ENCODE measurements around the gene S100Z.
A peak's percentile ranks its signal among the peaks of the same experiment; 100 is the strongest.

S100Z gene

GRCh38 chr5:76816110-76816831, 33.5 kb upstream of the S100Z start:
- Histone ChIP-seq H3K4me3 (ENCODE audit: low read depth, low read length) (no peak overlapping the region), H3K27ac (ENCODE audit: extremely low read depth, low read depth, low read length) (no peak overlapping the region), H3K4me1 (ENCODE audit: control insufficient read depth, insufficient read depth, low read length) (peaks cover 4% of the 10 kb centered on the region), H3K36me3 (ENCODE audit: control insufficient read depth in 2 of 2, insufficient read depth in 1 of 2, low read length in 2 of 2) (no peaks in the 10 kb centered on the region), H3K9me3 (ENCODE audit: control insufficient read depth, insufficient read depth, low read depth, low read length) (no peaks in the 10 kb centered on the region)
- ChIA-PET POLR2A (interaction anchor here (1.0 kb wide), 1 partner anchor 26 kb away, joined by 4 read pairs; no protein-coding TSS in a partner anchor), CTCF (interaction anchor here (0.6 to 2.2 kb wide), 8 partner anchors 9 to 176 kb away, joined by 3 to 22 read pairs (median 4); no protein-coding TSS in a partner anchor)
- TF ChIP-seq INSM2 (tag by site-specific recombination; IDR thresholded peaks at IDR 0.05), result no peak
- no peak for TF ChIP-seq ZNF830 (tag by site-specific recombination; IDR thresholded peaks at IDR 0.05; ENCODE audit: low read depth)
- no peak for TF ChIP-seq PRDM1 (tag by site-specific recombination; IDR thresholded peaks at IDR 0.05)
- TF ChIP-seq ZXDB (tag by site-specific recombination; IDR thresholded peaks at IDR 0.05), result no peak
- TF ChIP-seq ZNF16 (tag by site-specific recombination; IDR thresholded peaks at IDR 0.05; ENCODE audit: low read depth), result no peak
- no peak for TF ChIP-seq ZNF585B (tag by site-specific recombination; IDR thresholded peaks at IDR 0.05)
- TF ChIP-seq TCF7L2 (IDR thresholded peaks at IDR 0.05; ENCODE audit: borderline replicate concordance, low read depth, low read length), result no peak
- TF ChIP-seq ZNF24 (tag by site-specific recombination; IDR thresholded peaks at IDR 0.05), result no peak
- TF ChIP-seq ZNF169 (tag by site-specific recombination; IDR thresholded peaks at IDR 0.05), result no peak
- TF ChIP-seq ZNF549 (tag by site-specific recombination; IDR thresholded peaks at IDR 0.05), result no peak
- TF ChIP-seq ZNF521 (tag by site-specific recombination; IDR thresholded peaks at IDR 0.05), result no peak
- no peak for TF ChIP-seq ZNF202 (tag by site-specific recombination; IDR thresholded peaks at IDR 0.05; ENCODE audit: borderline replicate concordance)
- TF ChIP-seq ZEB2 (tag by site-specific recombination; IDR thresholded peaks at IDR 0.05), result no peak
- TF ChIP-seq HOXC10 (CRISPR knock-in tag; IDR thresholded peaks at IDR 0.05), result no peak
- no peak for TF ChIP-seq ZNF280C (tag by site-specific recombination; IDR thresholded peaks at IDR 0.05)
- TF ChIP-seq ZNF664 (tag by site-specific recombination; IDR thresholded peaks at IDR 0.05), result no peak

GRCh38 chr5:76818844-76819831, 30.7 kb upstream of the S100Z start, which contains the start of gene F2RL1:
Gene F2RL1 (plus strand): TSS chr5:76819030. CDS start chr5:76819183, 153 bp downstream.
- H3K36me3 ChIP-seq (ENCODE audit: control insufficient read depth in 2 of 2, insufficient read depth in 1 of 2, low read length in 2 of 2), result no peaks in the 10 kb centered on the region; a peak in 1 of 3 replicates
- H3K27ac ChIP-seq (ENCODE audit: extremely low read depth, low read depth, low read length), result peak within 1 kb of the TSS; percentile 88
- peaks cover 4% of the 10 kb centered on the region for H3K4me1 ChIP-seq (ENCODE audit: control insufficient read depth, insufficient read depth, low read length)
- H3K9me3 ChIP-seq (ENCODE audit: control insufficient read depth, insufficient read depth, low read depth, low read length), result no peaks in the 10 kb centered on the region
- H3K4me3 ChIP-seq (ENCODE audit: low read depth, low read length), result peak within 1 kb of the TSS; percentile 65
- POLR2A ChIA-PET, result interaction anchor here (0.5 to 2.1 kb wide), 26 partner anchors 12 to 1301 kb away, joined by 3 to 35 read pairs (median 4); partner anchors contain the start of gene AGGF1
- CTCF ChIA-PET, result interaction anchor here (0.5 to 2.2 kb wide), 8 partner anchors 12 to 1900 kb away, joined by 3 to 22 read pairs (median 3); no protein-coding TSS in a partner anchor
- no peak for TF ChIP-seq ZNF544 (tag by site-specific recombination; IDR thresholded peaks at IDR 0.05)
- peak; percentile 37 for TF ChIP-seq ZNF561 (tag by site-specific recombination; IDR thresholded peaks at IDR 0.05; ENCODE audit: borderline replicate concordance)
- 0 out of 2 replicates have a peak, but pooled peaks have one; percentile 32 for TF ChIP-seq ZNF76 (tag by site-specific recombination; IDR thresholded peaks at IDR 0.05; ENCODE audit: borderline replicate concordance, low read depth)
- TF ChIP-seq ZBTB1 (tag by site-specific recombination; IDR thresholded peaks at IDR 0.05), result no peak
- peak; percentile 77; the same call in 1 of the 2 replicates for TF ChIP-seq ZBTB20 (tag by site-specific recombination; IDR thresholded peaks at IDR 0.05)
- peak; percentile 97 for TF ChIP-seq ZNF394 (tag by site-specific recombination; IDR thresholded peaks at IDR 0.05; ENCODE audit: borderline replicate concordance)
- TF ChIP-seq ZNF433 (tag by site-specific recombination; IDR thresholded peaks at IDR 0.05; ENCODE audit: low read depth), result no peak
- peak; percentile 80 for TF ChIP-seq SP3 (tag by site-specific recombination; IDR thresholded peaks at IDR 0.05)
- TF ChIP-seq ZNF501 (tag by site-specific recombination; IDR thresholded peaks at IDR 0.05), result peak; percentile 67
- peak; percentile 9; the same call in 1 of the 2 replicates for TF ChIP-seq ZSCAN30 (tag by site-specific recombination; IDR thresholded peaks at IDR 0.05)
- TF ChIP-seq ZNF701 (tag by site-specific recombination; IDR thresholded peaks at IDR 0.05), result no peak
- TF ChIP-seq KLF7 (tag by site-specific recombination; IDR thresholded peaks at IDR 0.05; ENCODE audit: borderline replicate concordance), result no peak; the same call in 1 of the 2 replicates
- no peak for TF ChIP-seq ZNF274 (IDR thresholded peaks at IDR 0.05; ENCODE audit: low read length)
- TF ChIP-seq ZNF274 (tag by site-specific recombination; IDR thresholded peaks at IDR 0.05; ENCODE audit: borderline replicate concordance), result no peak
- TF ChIP-seq ZFP37 (tag by site-specific recombination; IDR thresholded peaks at IDR 0.05), result peak; percentile 25; the same call in 1 of the 2 replicates
